ENCODE results near the gene GRIK1.

GRIK1 gene

GRCh38 chr21:29642551-29643245 lies 297.1 kb downstream of the GRIK1 start:
- no peak for DNase-seq (ENCODE audit: low read depth)

GRCh38 chr21:29641635-29642550 lies 297.9 kb downstream of the GRIK1 start:
- DNase-seq (ENCODE audit: low read depth): no peak

GRCh38 chr21:29641001-29641634 lies 298.7 kb downstream of the GRIK1 start:
- no peak for DNase-seq (ENCODE audit: low read depth)

- no peak for DNase-seq (ENCODE audit: low read depth)
These were observed 299.7 kb downstream of the GRIK1 start for GRCh38 chr21:29640080-29640508.

GRCh38 chr21:29639366-29640079 lies 300.3 kb downstream of the GRIK1 start:
- no peak for DNase-seq (ENCODE audit: low read depth)

- no peak for DNase-seq (ENCODE audit: low read depth)
These were observed 301.0 kb downstream of the GRIK1 start for GRCh38 chr21:29638761-29639327.

- no peak for DNase-seq (ENCODE audit: low read depth)
These were observed 301.7 kb downstream of the GRIK1 start for GRCh38 chr21:29638138-29638537.

GRCh38 chr21:29637553-29637952 lies 302.2 kb downstream of the GRIK1 start:
- no peak for DNase-seq (ENCODE audit: low read depth)

GRCh38 chr21:29637134-29637533 lies 302.7 kb downstream of the GRIK1 start:
- no peak for DNase-seq (ENCODE audit: low read depth)

- DNase-seq (ENCODE audit: low read depth): no peak
These were observed 305.4 kb downstream of the GRIK1 start for GRCh38 chr21:29634418-29634817.

GRCh38 chr21:29633756-29634155 lies 306.0 kb downstream of the GRIK1 start:
- no peak for DNase-seq (ENCODE audit: low read depth)

- DNase-seq (ENCODE audit: low read depth): no peak
These were observed 309.4 kb downstream of the GRIK1 start for GRCh38 chr21:29630441-29630840.

GRCh38 chr21:29627905-29628304 lies 311.9 kb downstream of the GRIK1 start:
- DNase-seq (ENCODE audit: low read depth): no peak

- no peak for DNase-seq (ENCODE audit: low read depth)
These were observed 312.9 kb downstream of the GRIK1 start for GRCh38 chr21:29626801-29627470.

- DNase-seq (ENCODE audit: low read depth): no peak
These were observed 313.8 kb downstream of the GRIK1 start for GRCh38 chr21:29625990-29626389.

GRCh38 chr21:29624776-29625175 lies 315.0 kb downstream of the GRIK1 start:
- DNase-seq (ENCODE audit: low read depth): no peak

- DNase-seq (ENCODE audit: low read depth): no peak
These were observed 318.3 kb downstream of the GRIK1 start for GRCh38 chr21:29621525-29621924.

GRCh38 chr21:29616209-29616751 lies 323.5 kb downstream of the GRIK1 start:
- DNase-seq (ENCODE audit: low read depth): no peak

GRCh38 chr21:29613877-29614276 lies 325.9 kb downstream of the GRIK1 start:
- DNase-seq (ENCODE audit: low read depth): no peak

- no peak for DNase-seq (ENCODE audit: low read depth)
These were observed 326.8 kb downstream of the GRIK1 start for GRCh38 chr21:29613021-29613420.

Data from activated T-cell treated with anti-CD3 and anti-CD28 coated beads for 24 hours (primary cell).